Measurements from ENCODE around the gene UBXN1. TPM values are rescaled to one million over a fixed set of nuclear protein-coding genes. Genes with fewer than 3 reads are reported as not detected.

UBXN1 gene
- total RNA-seq, 2 experiments from 2014 or later: 196 to 222 TPM

- no peak for TF ChIP-seq CTCF (IDR thresholded peaks at IDR 0.05)
- Histone ChIP-seq H3K36me3 (ENCODE audit: insufficient read depth, low read length) (peaks cover 69% of the 10 kb centered on the region), H3K27me3 (ENCODE audit: control insufficient read depth in 1 of 2, insufficient read depth in 2 of 2, low read length in 2 of 2) (no peaks in the 10 kb centered on the region), H3K27ac (ENCODE audit: low read depth in 1 of 2, low read length in 2 of 2) (peak overlapping the region in 1 of 2 donors; percentile 50), H3K9me3 (ENCODE audit: control insufficient read depth in 1 of 2, insufficient read depth in 1 of 2, low read length in 2 of 2) (no peaks in the 10 kb centered on the region), H3K4me1 (ENCODE audit: insufficient read depth, low read length) (peaks cover 47% of the 10 kb centered on the region), H3K4me3 (ENCODE audit: low read length) (no peak overlapping the region)
- H3K36me3 Mint-ChIP-seq (ENCODE audit: low read depth): peaks cover 80% of the 10 kb centered on the region
- ATAC-seq (ENCODE audit: poor library complexity) (no peak), DNase-seq (peak in 1 of 14 experiments; percentile 22)
- H3K9me3 Mint-ChIP-seq: no peaks in the 10 kb centered on the region
- H3K4me1 Mint-ChIP-seq (ENCODE audit: low read depth): peaks cover 56% of the 10 kb centered on the region
- CTCF ChIA-PET: no interaction called here
- POLR2A ChIA-PET: interaction anchor here (1.3 to 9.9 kb wide), 2 partner anchors 15 to 60 kb away, joined by 3 to 165 read pairs; partner anchors contain the start of genes HNRNPUL2, INTS5 and TTC9C
- H3K27ac Mint-ChIP-seq: peak overlapping the region; percentile 50
- H3K4me3 Mint-ChIP-seq: peak overlapping the region; percentile 34
- intact Hi-C loops (cut with DNase I, micrococcal nuclease): loop anchor here in 1 of 2 experiments (1.0 kb wide), 1 partner anchor 11 kb away; no protein-coding TSS in a partner anchor
- no peaks in the 10 kb centered on the region for H3K27me3 Mint-ChIP-seq
Measured at GRCh38 chr11:62712861-62713260, 34.0 kb upstream of the UBXN1 start.

- Mint-ChIP-seq H3K36me3 (ENCODE audit: low read depth) (peaks cover 75% of the 10 kb centered on the region), H3K4me1 (ENCODE audit: low read depth) (peaks cover 51% of the 10 kb centered on the region), H3K9me3 (no peaks in the 10 kb centered on the region), H3K27me3 (no peaks in the 10 kb centered on the region), H3K4me3 (peak overlapping the region; percentile 34), H3K27ac (peak overlapping the region; percentile 50)
- Histone ChIP-seq H3K27ac (ENCODE audit: low read depth in 1 of 2, low read length in 2 of 2) (no peak overlapping the region), H3K4me1 (ENCODE audit: insufficient read depth, low read length) (peaks cover 47% of the 10 kb centered on the region), H3K27me3 (ENCODE audit: control insufficient read depth in 1 of 2, insufficient read depth in 2 of 2, low read length in 2 of 2) (no peaks in the 10 kb centered on the region), H3K36me3 (ENCODE audit: insufficient read depth, low read length) (peaks cover 64% of the 10 kb centered on the region), H3K4me3 (ENCODE audit: low read length) (no peak overlapping the region), H3K9me3 (ENCODE audit: control insufficient read depth in 1 of 2, insufficient read depth in 1 of 2, low read length in 2 of 2) (no peaks in the 10 kb centered on the region)
- ChIA-PET CTCF (interaction anchor here (0.6 kb wide), 1 partner anchor 38 kb away, joined by 3 read pairs; no protein-coding TSS in a partner anchor), POLR2A (interaction anchor here (1.3 to 9.9 kb wide), 3 partner anchors 16 to 121 kb away, joined by 3 to 165 read pairs (median 6); partner anchors contain the start of genes HNRNPUL2, INTS5, TTC9C and TUT1)
- intact Hi-C loops (cut with DNase I, micrococcal nuclease): no loop called here
- ATAC-seq (ENCODE audit: poor library complexity) (no peak), DNase-seq (no peak)
- TF ChIP-seq CTCF (IDR thresholded peaks at IDR 0.05): no peak
Measured at GRCh38 chr11:62712276-62712812, 33.5 kb upstream of the UBXN1 start.

- intact Hi-C loops (cut with DNase I, micrococcal nuclease): no loop called here
- Histone ChIP-seq H3K27me3 (ENCODE audit: control insufficient read depth in 1 of 2, insufficient read depth in 2 of 2, low read length in 2 of 2) (no peaks in the 10 kb centered on the region), H3K4me3 (ENCODE audit: low read length) (peak overlapping the region; percentile 85), H3K9me3 (ENCODE audit: control insufficient read depth in 1 of 2, insufficient read depth in 1 of 2, low read length in 2 of 2) (no peaks in the 10 kb centered on the region), H3K4me1 (ENCODE audit: insufficient read depth, low read length) (peaks cover 60% of the 10 kb centered on the region), H3K27ac (ENCODE audit: low read depth in 1 of 2, low read length in 2 of 2) (peak overlapping the region; percentile 94 to 95), H3K36me3 (ENCODE audit: insufficient read depth, low read length) (peaks cover 40% of the 10 kb centered on the region)
- H3K9me3 Mint-ChIP-seq: no peaks in the 10 kb centered on the region
- H3K4me1 Mint-ChIP-seq (ENCODE audit: low read depth): peaks cover 56% of the 10 kb centered on the region
- ChIA-PET POLR2A (interaction anchor here (1.0 to 9.9 kb wide), 30 partner anchors 9 to 399 kb away, joined by 3 to 165 read pairs (median 8); partner anchors contain the start of genes B3GAT3, C11orf98, CSKMT and EEF1G), CTCF (interaction anchor here (1.0 to 1.5 kb wide), 5 partner anchors 17 to 285 kb away, joined by 3 to 7 read pairs (median 4); partner anchors contain the start of genes HNRNPUL2, SLC3A2, TMEM179B and TTC9C)
- H3K27me3 Mint-ChIP-seq: no peaks in the 10 kb centered on the region
- no peak for TF ChIP-seq CTCF (IDR thresholded peaks at IDR 0.05)
- DNase-seq: peak in 3 of 14 experiments; percentile 8 to 46 (median 26)
- peak overlapping the region; percentile 88 for H3K4me3 Mint-ChIP-seq
- ATAC-seq (ENCODE audit: poor library complexity): no peak
- peaks cover 58% of the 10 kb centered on the region for H3K36me3 Mint-ChIP-seq (ENCODE audit: low read depth)
- peak overlapping the region; percentile 92 for H3K27ac Mint-ChIP-seq
Measured at GRCh38 chr11:62710001-62710345, 31.1 kb upstream of the UBXN1 start.
